Inferior parietal cortex (tissue), 1 donor: ENCODE results near the gene SYNE2.

Source experiments
- DNase-seq: peaks from one replicate; pipeline ENCODE4 v3.0.0-alpha.2; 2016; ENCODE audit errors: extremely low spot score

Gene SYNE2

GRCh38 chr14:64248689-64249088 lies 395.9 kb downstream of the SYNE2 start:
- DNase-seq = no peak

GRCh38 chr14:64249363-64249762 lies 396.6 kb downstream of the SYNE2 start:
- DNase-seq = no peak

- no peak for DNase-seq
These were observed 400.9 kb downstream of the SYNE2 start for GRCh38 chr14:64253672-64254071.

GRCh38 chr14:64255756-64256155 lies 403.0 kb downstream of the SYNE2 start:
- DNase-seq = no peak

- no peak for DNase-seq
These were observed 407.6 kb downstream of the SYNE2 start for GRCh38 chr14:64260418-64260817.

GRCh38 chr14:64265222-64265621 lies 412.4 kb downstream of the SYNE2 start:
- DNase-seq = no peak

- DNase-seq = no peak
These were observed 413.4 kb downstream of the SYNE2 start for GRCh38 chr14:64266239-64266638.

GRCh38 chr14:64272019-64272418 lies 419.2 kb downstream of the SYNE2 start:
- no peak for DNase-seq
